ENCODE results near the gene DRAXIN.

DRAXIN gene

DNA sequence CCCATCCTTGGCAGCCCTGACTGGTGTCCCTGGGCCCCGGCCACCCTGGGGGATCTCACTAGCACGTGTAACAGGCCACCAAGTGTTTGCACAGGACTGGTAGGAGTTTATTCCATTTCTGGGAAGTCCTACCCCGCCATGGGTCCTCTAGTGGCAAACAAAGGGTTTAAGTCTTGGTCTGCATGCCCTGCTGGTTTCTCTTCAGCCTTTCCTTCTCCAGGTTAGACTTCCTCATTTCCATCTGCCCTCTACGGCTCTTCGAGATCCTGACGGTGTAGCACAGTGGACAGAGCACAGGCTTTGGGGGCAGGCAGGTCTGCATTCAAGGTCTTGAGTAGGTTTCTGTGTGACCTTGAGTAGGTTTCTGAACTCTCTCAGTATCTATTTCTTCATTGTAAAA, 47.3 kb downstream of the DRAXIN start:
- in situ Hi-C loops (cut with MboI; ENCODE audit: low sequenced_read_pairs, unreplicated experiment) = no loop called here
- TF ChIP-seq, protein P1, sequence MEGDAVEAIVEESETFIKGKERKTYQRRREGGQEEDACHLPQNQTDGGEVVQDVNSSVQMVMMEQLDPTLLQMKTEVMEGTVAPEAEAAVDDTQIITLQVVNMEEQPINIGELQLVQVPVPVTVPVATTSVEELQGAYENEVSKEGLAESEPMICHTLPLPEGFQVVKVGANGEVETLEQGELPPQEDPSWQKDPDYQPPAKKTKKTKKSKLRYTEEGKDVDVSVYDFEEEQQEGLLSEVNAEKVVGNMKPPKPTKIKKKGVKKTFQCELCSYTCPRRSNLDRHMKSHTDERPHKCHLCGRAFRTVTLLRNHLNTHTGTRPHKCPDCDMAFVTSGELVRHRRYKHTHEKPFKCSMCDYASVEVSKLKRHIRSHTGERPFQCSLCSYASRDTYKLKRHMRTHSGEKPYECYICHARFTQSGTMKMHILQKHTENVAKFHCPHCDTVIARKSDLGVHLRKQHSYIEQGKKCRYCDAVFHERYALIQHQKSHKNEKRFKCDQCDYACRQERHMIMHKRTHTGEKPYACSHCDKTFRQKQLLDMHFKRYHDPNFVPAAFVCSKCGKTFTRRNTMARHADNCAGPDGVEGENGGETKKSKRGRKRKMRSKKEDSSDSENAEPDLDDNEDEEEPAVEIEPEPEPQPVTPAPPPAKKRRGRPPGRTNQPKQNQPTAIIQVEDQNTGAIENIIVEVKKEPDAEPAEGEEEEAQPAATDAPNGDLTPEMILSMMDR (IDR thresholded peaks at IDR 0.05; ENCODE audit: borderline replicate concordance, control extremely low read depth, extremely low read depth, insufficient read depth, missing control alignments) = no peak
- DNase-seq (ENCODE audit: low spot score) = no peak

DNA sequence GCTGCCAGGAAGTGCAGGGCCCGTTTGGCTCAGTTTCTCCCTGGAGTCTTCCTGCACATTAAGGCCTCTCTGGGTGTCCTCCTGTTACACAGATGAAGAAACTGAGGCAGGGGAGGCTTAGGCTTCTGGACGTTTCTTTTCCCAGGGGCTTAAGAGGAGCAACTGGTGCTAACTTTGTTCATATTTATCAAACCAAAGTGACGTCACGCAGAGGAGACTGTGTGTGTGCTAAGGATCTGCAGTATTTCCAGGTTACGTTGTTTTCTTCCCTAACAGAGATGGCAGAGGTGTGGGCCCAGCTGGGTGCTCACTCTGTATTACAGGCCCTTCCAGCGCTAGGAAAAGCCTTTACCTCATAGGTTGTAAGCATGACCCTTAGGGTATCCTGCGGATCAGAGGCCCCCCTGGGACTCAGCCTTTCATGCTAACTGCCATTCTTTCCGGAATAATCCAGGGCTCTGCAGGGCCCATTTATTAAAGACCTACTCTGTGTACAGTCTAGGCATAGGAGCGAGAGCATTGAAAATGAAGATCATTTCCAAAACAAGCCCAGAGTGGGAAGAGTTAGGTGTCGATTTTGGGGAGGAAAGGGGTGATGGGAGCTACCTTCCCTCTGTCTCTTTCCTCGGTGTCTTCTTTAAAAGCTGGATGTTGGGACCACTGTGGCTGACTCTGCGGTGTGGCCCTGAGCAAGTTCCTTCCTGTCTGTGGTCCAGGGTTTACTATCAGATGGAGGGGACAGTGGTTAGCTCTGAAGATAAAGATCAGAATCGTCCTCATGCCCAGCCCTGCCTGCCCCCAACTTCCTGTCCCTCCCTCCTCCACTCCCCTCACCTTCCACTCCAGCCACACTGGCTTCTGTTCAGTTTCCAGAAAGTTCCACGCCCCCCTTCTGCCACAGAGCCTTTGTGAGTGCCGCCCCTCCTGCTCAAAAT, 49.0 kb downstream of the DRAXIN start:
- DNase-seq (ENCODE audit: low spot score) = no peak
- TF ChIP-seq, protein P1 (IDR thresholded peaks at IDR 0.05; ENCODE audit: borderline replicate concordance, control extremely low read depth, extremely low read depth, insufficient read depth, missing control alignments) = no peak
- in situ Hi-C loops (cut with MboI; ENCODE audit: low sequenced_read_pairs, unreplicated experiment) = no loop called here

DNA sequence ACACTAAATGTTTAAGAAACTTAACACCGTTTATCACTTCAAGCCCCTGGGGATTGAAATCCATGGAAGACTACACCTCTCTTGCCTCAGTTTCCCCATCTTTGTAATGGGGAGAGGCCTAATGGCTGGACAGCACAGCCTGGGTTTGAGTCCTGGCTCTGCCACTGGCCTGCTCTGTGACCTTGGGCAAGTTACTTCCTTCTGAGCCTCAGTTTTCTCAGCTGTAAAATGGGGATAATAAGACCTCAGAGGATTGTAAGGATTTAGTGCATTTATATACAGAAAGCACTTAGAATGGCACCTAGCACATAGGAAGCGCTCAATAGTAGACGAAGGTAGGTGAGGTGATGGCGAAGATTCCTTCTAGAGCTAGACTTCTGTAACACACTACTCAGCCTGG, 50.0 kb downstream of the DRAXIN start:
- TF ChIP-seq, protein P1 (IDR thresholded peaks at IDR 0.05; ENCODE audit: borderline replicate concordance, control extremely low read depth, extremely low read depth, insufficient read depth, missing control alignments) = no peak
- in situ Hi-C loops (cut with MboI; ENCODE audit: low sequenced_read_pairs, unreplicated experiment) = no loop called here
- DNase-seq (ENCODE audit: low spot score) = no peak

DNA sequence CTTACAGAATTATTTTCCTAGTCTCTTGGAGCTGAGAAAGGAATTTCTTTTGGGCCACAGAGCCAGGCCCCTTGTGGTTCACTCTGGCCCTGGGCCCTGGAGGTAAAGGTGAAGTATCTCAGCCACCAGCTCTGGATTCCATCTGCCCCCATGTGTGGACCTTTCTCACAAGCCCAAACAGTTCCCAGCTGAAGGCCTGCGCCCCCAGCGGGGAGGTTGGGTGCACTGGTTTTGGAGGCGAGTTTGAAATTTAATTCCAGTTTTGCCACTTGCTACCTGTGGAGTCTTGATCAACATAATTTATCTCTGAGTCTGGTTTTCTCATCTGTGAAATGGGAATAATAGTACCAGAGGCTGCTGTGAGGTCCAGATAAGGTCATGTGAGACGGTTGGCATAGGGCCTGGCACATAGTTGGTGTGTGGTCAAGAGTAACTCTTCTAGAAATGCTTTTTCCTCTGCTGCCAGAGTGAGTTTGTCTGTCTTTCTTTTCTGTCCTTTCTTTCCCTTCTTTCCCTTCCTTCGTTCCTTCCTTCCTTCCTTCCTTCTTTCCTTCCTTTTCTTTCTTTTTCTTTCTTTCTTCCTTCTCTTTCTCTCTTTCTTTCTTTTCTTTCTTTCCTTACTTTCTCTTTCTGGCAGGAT, 50.5 kb downstream of the DRAXIN start:
- no peak for DNase-seq (ENCODE audit: low spot score)
- TF ChIP-seq, protein P1 (IDR thresholded peaks at IDR 0.05; ENCODE audit: borderline replicate concordance, control extremely low read depth, extremely low read depth, insufficient read depth, missing control alignments) = no peak
- in situ Hi-C loops (cut with MboI; ENCODE audit: low sequenced_read_pairs, unreplicated experiment) = no loop called here

DNA sequence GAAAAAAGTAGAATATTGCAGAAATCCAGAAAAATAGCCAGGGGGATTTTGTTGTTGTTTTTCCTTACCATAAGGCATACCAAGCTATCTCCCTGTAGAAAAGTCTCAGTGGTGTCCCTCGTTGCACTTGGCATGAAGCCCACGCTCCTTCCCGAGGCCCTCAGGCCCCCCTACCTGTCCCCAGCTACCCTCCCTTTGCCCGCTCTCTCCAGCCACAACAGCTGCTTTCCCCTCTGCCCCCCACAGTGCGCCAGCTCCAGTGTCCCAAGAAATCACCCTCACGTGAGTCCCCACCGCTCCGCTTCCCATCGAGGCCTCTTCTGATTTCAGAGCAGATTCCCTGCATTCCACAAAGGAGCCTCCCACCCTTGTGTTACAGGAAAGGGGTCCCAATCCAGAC, 52.8 kb downstream of the DRAXIN start:
- DNase-seq (ENCODE audit: low spot score) = no peak
- in situ Hi-C loops (cut with MboI; ENCODE audit: low sequenced_read_pairs, unreplicated experiment) = no loop called here
- TF ChIP-seq, protein P1 (IDR thresholded peaks at IDR 0.05; ENCODE audit: borderline replicate concordance, control extremely low read depth, extremely low read depth, insufficient read depth, missing control alignments) = no peak

DNA sequence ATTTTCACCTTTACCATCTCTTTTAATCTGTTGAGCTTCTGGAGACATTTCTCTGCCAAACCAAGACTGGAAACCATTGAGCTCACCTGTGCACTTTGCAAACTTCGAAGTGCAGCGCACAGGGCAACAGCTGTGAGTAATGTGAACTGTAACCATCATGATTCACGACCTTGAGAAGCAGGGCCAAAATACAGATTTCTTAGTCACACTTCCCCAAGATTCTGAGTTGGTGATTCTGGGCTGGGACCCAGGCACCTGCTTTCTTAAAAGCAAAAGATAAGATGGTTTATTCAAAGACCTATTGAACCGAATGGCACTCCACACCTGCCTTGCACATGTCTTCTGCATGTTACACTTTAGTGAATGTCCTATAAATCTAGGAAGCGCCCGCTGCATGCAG, 54.6 kb downstream of the DRAXIN start:
- TF ChIP-seq, protein P1 (IDR thresholded peaks at IDR 0.05; ENCODE audit: borderline replicate concordance, control extremely low read depth, extremely low read depth, insufficient read depth, missing control alignments) = no peak
- no peak for DNase-seq (ENCODE audit: low spot score)
- in situ Hi-C loops (cut with MboI; ENCODE audit: low sequenced_read_pairs, unreplicated experiment) = no loop called here

Data from GM13976 (cell line).